ENCODE results near the gene HSPBP1. TPM values are rescaled to one million over a fixed set of nuclear protein-coding genes. Genes with fewer than 3 reads are reported as not detected.

HSPBP1 gene
- total RNA-seq, 2 donors from 2014 or later: 29.0 to 82.3 TPM

- Histone ChIP-seq H3K27ac (no peak overlapping the region), H3K4me3 (no peak overlapping the region), H3K9me3 (no peaks in the 10 kb centered on the region), H3K27me3 (no peaks in the 10 kb centered on the region), H3K36me3 (no peaks in the 10 kb centered on the region), H3K4me1 (no peaks in the 10 kb centered on the region), H3K9ac (ENCODE audit: low read depth in 2 of 2, low read length in 2 of 2) (no peak overlapping the region)
- DNase-seq: no peak
- intact Hi-C loops (cut with DNase I): no loop called here
- TF ChIP-seq CTCF (IDR thresholded peaks at IDR 0.05): no peak
Observed at GRCh38 chr19:55300886-55301458, 21.1 kb upstream of the HSPBP1 start.

- DNase-seq: no peak
Observed at GRCh38 chr19:55299991-55300390, 20.1 kb upstream of the HSPBP1 start.

GRCh38 chr19:55297267-55297666 lies 17.4 kb upstream of the HSPBP1 start:
- H3K9me3 ChIP-seq: no peaks in the 10 kb centered on the region
- H3K27ac ChIP-seq: no peak overlapping the region
- intact Hi-C loops (cut with DNase I): no loop called here
- H3K4me1 ChIP-seq: no peaks in the 10 kb centered on the region
- no peaks in the 10 kb centered on the region for H3K36me3 ChIP-seq
- no peak for DNase-seq
- TF ChIP-seq CTCF (IDR thresholded peaks at IDR 0.05): no peak
- no peak overlapping the region for H3K9ac ChIP-seq (ENCODE audit: low read depth in 2 of 2, low read length in 2 of 2)
- no peak overlapping the region for H3K4me3 ChIP-seq
- H3K27me3 ChIP-seq: no peaks in the 10 kb centered on the region

More at GRCh38 chr19:55299991-55300390, 20.1 kb upstream of the HSPBP1 start:
- Histone ChIP-seq H3K4me3 (no peak overlapping the region), H3K9me3 (no peaks in the 10 kb centered on the region), H3K9ac (ENCODE audit: low read depth in 2 of 2, low read length in 2 of 2) (no peak overlapping the region), H3K27ac (no peak overlapping the region), H3K36me3 (no peaks in the 10 kb centered on the region), H3K4me1 (no peaks in the 10 kb centered on the region), H3K27me3 (no peaks in the 10 kb centered on the region)
- intact Hi-C loops (cut with DNase I): no loop called here
- TF ChIP-seq CTCF (IDR thresholded peaks at IDR 0.05): no peak

GRCh38 chr19:55289117-55289796 lies 9.3 kb upstream of the HSPBP1 start:
- DNase-seq: no peak
- Histone ChIP-seq H3K27ac (no peak overlapping the region), H3K9me3 (no peaks in the 10 kb centered on the region)

GRCh38 chr19:55287361-55288079 lies 7.6 kb upstream of the HSPBP1 start:
- intact Hi-C loops (cut with DNase I): no loop called here
- H3K27ac ChIP-seq: no peak overlapping the region
- peaks cover 3% of the 10 kb centered on the region for H3K27me3 ChIP-seq

More at GRCh38 chr19:55289117-55289796, 9.3 kb upstream of the HSPBP1 start:
- no peak overlapping the region for H3K4me3 ChIP-seq
- intact Hi-C loops (cut with DNase I): no loop called here
- H3K36me3 ChIP-seq: no peaks in the 10 kb centered on the region
- H3K27me3 ChIP-seq: no peaks in the 10 kb centered on the region
- no peak overlapping the region for H3K9ac ChIP-seq (ENCODE audit: low read depth in 2 of 2, low read length in 2 of 2)
- no peak for TF ChIP-seq CTCF (IDR thresholded peaks at IDR 0.05)
- no peaks in the 10 kb centered on the region for H3K4me1 ChIP-seq

More at GRCh38 chr19:55287361-55288079, 7.6 kb upstream of the HSPBP1 start:
- TF ChIP-seq CTCF (IDR thresholded peaks at IDR 0.05): no peak
- Histone ChIP-seq H3K9ac (ENCODE audit: low read depth in 2 of 2, low read length in 2 of 2) (no peak overlapping the region), H3K4me1 (no peaks in the 10 kb centered on the region), H3K36me3 (no peaks in the 10 kb centered on the region), H3K4me3 (no peak overlapping the region), H3K9me3 (no peaks in the 10 kb centered on the region)
- no peak for DNase-seq
